ENCODE data around the gene BCAS3.

BCAS3 gene

GRCh38 chr17:61253937-61254574 lies 576.4 kb downstream of the BCAS3 start:
- no peak for DNase-seq (ENCODE audit: low spot score)

- DNase-seq (ENCODE audit: low spot score): no peak
These were observed 577.3 kb downstream of the BCAS3 start for GRCh38 chr17:61254904-61255303.

GRCh38 chr17:61255647-61256046 lies 578.0 kb downstream of the BCAS3 start:
- no peak for DNase-seq (ENCODE audit: low spot score)

GRCh38 chr17:61259360-61259759 lies 581.7 kb downstream of the BCAS3 start:
- no peak for DNase-seq (ENCODE audit: low spot score)

GRCh38 chr17:61260071-61260797 lies 582.6 kb downstream of the BCAS3 start:
- no peak for DNase-seq (ENCODE audit: low spot score)

GRCh38 chr17:61261001-61261637 lies 583.5 kb downstream of the BCAS3 start:
- DNase-seq (ENCODE audit: low spot score): no peak

- no peak for DNase-seq (ENCODE audit: low spot score)
These were observed 587.7 kb downstream of the BCAS3 start for GRCh38 chr17:61265397-61265796.

- DNase-seq (ENCODE audit: low spot score): no peak
These were observed 590.2 kb downstream of the BCAS3 start for GRCh38 chr17:61267847-61268246.

- DNase-seq (ENCODE audit: low spot score): no peak
These were observed 597.7 kb downstream of the BCAS3 start for GRCh38 chr17:61275395-61275794.

- no peak for DNase-seq (ENCODE audit: low spot score)
These were observed 599.2 kb downstream of the BCAS3 start for GRCh38 chr17:61276806-61277205.

GRCh38 chr17:61279476-61280145 lies 602.0 kb downstream of the BCAS3 start:
- no peak for DNase-seq (ENCODE audit: low spot score)

- DNase-seq (ENCODE audit: low spot score): no peak
These were observed 602.7 kb downstream of the BCAS3 start for GRCh38 chr17:61280338-61280737.

GRCh38 chr17:61280851-61281250 lies 603.2 kb downstream of the BCAS3 start:
- no peak for DNase-seq (ENCODE audit: low spot score)

GRCh38 chr17:61282377-61282776 lies 604.7 kb downstream of the BCAS3 start:
- no peak for DNase-seq (ENCODE audit: low spot score)

- DNase-seq (ENCODE audit: low spot score): no peak
These were observed 605.4 kb downstream of the BCAS3 start for GRCh38 chr17:61283043-61283442.

- no peak for DNase-seq (ENCODE audit: low spot score)
These were observed 606.5 kb downstream of the BCAS3 start for GRCh38 chr17:61284174-61284573.

GRCh38 chr17:61284746-61285145 lies 607.1 kb downstream of the BCAS3 start:
- DNase-seq (ENCODE audit: low spot score): no peak

GRCh38 chr17:61285526-61286320 lies 608.1 kb downstream of the BCAS3 start:
- DNase-seq (ENCODE audit: low spot score): no peak

GRCh38 chr17:61286449-61286848 lies 608.8 kb downstream of the BCAS3 start:
- no peak for DNase-seq (ENCODE audit: low spot score)

GRCh38 chr17:61289408-61290385 lies 612.0 kb downstream of the BCAS3 start:
- no peak for DNase-seq (ENCODE audit: low spot score)

Data from CD4-positive, alpha-beta T cell treated with Interleukin-15 for 4 hours (primary cell).